GM12874 (cell line): ENCODE measurements around the gene FAM20C.

Experiments
- TF ChIP-seq, protein P1 (sequence below): IDR thresholded peaks from 2 replicates; pipeline ENCODE4 v1.5.1; 2011; ENCODE audit warnings: low read depth, mild to moderate bottlenecking, control low read depth, low read length, moderate library complexity; ENCODE audit not compliant: insufficient read depth

Gene FAM20C

DNA sequence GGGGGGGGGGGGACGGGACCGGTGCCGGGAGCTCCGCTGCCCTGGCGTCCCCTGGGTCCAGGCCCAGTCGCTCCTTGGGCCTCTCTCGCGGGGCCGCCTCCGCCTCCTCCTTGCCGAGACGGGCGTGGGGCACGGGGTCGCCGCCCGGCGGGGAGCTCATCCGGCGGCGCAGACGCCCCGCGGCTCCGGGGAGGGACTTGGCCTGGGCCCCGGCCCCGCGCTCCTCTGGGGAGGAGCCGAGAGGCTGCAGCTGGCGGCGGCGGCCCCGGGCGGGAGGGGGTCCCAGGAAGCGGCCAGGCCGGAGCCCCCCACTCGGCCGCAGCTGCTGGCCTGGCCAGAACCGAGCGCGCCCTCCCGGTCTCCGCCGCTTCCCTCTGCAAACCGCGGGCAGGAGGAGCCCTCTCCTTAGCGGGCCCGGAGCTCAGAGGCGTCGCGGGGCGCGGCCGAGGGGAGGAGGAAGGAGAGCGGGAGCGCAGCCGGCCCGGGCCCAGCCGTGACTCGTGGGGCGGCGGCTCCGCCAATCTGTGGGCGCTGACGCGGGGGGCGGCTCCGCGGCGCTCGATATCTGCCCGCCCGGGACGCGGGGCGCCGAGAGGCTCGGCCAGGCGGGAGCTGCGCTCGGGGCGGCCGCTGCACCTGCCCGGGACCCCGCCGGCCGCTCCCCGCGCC lies at the start of gene FAM20C:
Gene FAM20C (plus strand): TSS at position 591 of the 669 bp plus-strand sequence. CDS start 629 bp downstream, outside the sequence.
- TF ChIP-seq, protein P1, sequence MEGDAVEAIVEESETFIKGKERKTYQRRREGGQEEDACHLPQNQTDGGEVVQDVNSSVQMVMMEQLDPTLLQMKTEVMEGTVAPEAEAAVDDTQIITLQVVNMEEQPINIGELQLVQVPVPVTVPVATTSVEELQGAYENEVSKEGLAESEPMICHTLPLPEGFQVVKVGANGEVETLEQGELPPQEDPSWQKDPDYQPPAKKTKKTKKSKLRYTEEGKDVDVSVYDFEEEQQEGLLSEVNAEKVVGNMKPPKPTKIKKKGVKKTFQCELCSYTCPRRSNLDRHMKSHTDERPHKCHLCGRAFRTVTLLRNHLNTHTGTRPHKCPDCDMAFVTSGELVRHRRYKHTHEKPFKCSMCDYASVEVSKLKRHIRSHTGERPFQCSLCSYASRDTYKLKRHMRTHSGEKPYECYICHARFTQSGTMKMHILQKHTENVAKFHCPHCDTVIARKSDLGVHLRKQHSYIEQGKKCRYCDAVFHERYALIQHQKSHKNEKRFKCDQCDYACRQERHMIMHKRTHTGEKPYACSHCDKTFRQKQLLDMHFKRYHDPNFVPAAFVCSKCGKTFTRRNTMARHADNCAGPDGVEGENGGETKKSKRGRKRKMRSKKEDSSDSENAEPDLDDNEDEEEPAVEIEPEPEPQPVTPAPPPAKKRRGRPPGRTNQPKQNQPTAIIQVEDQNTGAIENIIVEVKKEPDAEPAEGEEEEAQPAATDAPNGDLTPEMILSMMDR = no peak

DNA sequence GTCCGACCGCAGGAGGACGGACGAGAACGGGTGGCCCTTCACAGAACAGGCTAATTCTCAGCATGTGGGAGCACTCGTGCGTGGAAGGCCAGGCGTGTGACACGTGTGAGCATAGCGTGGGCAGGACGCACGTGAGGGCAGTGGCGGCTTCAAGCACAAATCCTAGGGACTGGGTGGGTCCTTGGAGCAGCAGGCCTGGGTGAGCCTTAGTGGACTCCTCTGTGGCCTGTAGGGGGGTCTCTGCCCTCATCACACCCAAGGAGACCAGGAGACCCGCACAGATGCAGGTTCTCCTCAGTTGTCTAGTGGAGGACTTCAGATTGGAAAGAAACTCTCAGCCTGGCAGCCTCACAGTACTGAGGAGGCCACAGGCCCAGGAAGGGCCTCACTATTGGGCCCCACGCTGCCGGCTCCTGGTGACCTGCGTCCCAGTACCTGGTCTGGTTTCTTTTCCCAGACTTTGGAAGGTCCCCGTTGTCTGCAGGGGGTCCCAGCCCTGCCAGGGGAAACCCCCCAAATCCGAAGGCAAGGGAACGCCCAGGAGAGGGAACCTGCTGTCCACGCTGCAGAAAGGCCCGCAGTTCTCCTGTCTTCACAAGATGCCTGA lies 49.1 kb upstream of the FAM20C start:
- TF ChIP-seq, protein P1 = no peak

DNA sequence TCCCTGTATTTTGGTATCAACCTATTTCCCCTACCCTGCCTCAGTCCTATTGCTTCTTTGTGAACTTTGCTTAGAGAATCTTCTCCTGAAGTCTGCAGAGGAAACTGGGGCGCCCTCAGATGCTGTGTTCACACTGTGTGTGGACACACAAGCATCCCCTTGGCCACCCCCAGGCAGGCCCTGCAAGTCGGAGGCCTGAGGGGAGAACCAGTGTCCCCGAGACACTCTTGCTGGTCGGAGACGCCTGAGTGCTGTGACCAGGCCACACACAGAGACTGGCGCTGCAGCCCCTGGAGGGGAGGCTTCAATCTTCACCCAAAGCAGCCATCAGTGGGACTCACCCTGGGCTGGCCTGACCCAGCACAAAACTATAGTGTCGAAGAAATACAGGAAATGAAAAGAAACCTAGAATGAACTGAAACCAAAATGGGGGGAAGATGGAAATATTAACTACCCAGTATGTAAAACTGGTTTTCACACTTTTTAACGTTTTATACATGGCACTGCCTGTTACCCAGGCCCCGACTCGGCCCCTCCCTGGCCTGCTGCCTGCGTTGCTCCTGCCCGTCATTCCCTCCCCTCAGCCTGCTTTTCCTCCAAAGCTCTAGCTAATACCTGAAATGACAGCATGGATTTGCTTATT lies 48.4 kb upstream of the FAM20C start:
- TF ChIP-seq, protein P1 = no peak

DNA sequence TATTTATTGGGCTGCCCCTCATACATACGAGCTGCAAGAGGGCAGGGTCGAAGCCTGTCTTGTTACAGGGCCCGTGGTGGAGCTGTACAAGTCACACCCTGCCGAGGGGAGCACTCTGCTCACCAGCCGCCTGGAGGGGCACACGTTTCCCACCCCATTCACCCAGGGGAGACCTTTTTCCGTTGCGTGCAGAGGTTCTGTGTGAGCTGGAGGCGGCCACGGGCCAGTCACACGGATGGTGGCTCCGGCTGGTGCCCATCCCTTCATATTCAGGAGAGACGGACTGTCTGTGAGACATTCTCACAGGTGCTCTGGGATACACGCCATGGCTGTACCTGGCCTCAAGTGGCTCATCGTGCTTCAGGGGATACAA lies 47.9 kb upstream of the FAM20C start:
- TF ChIP-seq, protein P1 = no peak

DNA sequence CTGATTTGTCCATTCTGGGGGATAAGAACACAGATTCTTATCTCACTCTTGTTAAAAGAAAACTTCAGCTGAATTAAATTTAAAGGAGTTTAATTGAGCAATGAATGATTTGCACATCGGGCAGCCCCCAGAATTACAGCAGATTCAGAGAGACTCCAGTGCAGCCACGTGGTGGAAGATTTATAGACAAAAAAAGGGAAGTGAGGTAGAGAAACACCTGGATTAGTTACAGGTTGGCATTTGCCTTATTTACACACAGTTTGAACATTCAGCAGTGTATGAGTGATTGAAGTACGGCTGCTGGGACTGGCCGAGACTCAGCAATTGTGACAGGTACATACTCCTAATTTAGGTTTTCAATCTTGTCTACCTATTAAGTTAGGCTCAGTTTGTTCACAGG lies 46.5 kb upstream of the FAM20C start:
- TF ChIP-seq, protein P1 = no peak

DNA sequence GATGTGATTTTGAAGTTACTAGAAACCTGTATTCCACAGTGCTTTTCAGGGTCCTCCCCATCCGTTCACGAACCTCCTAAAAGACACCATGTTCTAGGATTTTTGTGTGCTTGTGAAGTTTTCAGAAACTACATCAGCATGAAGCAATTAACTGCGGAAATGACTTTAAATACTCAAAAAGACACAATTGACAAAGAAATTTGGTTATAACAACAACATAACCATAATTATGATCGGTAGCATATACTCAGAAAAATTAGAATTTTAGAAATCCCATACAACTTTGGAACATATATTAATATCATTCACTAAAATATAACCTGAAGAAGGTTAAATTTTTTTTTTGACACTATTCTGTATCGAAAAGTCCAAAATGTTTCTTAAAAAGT lies 43.8 kb upstream of the FAM20C start:
- TF ChIP-seq, protein P1 = no peak

DNA sequence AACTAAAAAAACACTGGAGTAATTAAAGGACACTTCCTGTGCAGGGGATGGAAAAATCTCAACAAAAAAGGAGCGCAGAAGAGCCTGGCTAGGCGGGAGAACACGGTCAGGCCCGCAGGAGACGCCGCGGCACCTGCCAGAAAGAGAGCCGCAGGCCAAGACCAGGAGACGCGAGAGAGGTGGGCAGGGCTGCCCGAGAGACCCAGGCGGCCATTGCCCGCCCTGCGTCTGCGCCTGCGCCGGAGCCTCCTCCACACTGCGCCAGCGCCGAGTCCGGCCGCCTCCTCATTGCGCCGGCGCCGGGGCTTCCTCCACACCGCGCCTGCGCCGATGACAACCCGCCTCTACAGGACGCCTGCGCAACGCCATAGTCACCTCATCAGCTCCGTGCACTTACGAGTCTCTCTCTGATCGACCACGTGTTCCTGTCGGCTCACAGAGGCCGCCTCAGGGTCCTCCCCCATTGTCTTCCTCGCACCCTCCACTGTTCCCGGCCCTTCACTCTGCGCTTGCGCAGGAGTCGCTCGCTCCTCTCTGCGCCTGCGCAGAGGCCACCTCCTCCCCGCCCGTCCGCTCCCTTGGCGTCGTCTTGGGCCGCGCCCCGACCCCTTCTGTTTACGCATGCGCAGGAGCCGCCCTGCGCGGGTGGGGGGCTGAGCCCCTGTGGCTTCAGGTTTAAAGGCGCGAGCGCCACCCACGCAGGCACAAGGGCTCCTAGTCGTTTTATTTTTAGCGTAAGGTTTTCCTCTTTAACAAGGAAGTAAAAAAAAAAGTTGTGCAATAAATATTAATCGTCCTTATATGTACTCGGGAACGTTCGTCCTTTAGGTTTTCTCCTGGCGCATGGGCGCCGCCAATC lies 43.2 kb upstream of the FAM20C start:
- TF ChIP-seq, protein P1 = no peak
